HG02763 (cell line): ENCODE results near the gene RO60.
A peak's percentile ranks its signal among the peaks of the same experiment; 100 is the strongest.

Experiments used
- ATAC-seq: cut with Tn5 transposase; IDR thresholded peaks from one replicate; pipeline ENCODE4 v1.9.1; 2021; ENCODE audit warnings: mild to moderate bottlenecking, moderate library complexity; ENCODE audit not compliant: unreplicated experiment

RO60 gene

DNA sequence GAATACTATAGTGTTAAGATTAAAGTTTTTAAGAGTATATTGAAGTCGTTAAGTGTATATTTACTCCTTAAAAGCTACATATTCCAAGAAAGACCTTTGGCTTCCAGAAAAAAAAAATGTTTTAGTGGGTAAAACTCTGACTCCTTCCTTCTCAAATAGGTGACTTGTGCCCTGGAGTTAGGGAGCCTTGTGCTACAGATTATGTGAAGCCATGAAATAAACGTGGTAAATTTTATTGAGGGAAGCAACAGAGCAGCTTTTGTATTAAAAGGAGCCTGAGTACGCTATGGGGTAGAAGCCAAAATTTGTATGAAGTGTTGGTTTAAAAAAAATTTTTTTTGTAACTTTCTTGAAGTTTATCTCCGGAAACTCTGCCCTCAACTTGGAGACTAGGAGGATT lies 994 bp downstream of the RO60 start:
- ATAC-seq: no peak

DNA sequence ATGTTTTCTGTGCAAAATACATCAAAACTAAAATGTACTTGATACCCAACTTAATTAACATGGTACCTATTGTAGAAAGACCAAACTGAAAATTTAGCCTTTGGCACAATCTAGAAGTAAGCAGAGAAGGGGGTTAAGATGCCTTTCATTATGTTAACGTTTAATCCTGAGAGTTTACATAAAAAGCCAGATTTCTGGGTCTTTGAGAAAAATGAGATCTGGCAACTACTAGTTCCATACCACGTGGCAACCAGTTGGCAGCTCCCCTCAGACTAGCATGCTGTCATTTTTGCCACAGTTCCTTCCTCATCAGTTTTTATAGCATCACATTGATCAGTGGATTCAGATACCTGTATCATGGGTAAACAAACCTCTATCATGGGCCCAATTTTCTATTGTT lies 1.5 kb downstream of the RO60 start:
- no peak for ATAC-seq

DNA sequence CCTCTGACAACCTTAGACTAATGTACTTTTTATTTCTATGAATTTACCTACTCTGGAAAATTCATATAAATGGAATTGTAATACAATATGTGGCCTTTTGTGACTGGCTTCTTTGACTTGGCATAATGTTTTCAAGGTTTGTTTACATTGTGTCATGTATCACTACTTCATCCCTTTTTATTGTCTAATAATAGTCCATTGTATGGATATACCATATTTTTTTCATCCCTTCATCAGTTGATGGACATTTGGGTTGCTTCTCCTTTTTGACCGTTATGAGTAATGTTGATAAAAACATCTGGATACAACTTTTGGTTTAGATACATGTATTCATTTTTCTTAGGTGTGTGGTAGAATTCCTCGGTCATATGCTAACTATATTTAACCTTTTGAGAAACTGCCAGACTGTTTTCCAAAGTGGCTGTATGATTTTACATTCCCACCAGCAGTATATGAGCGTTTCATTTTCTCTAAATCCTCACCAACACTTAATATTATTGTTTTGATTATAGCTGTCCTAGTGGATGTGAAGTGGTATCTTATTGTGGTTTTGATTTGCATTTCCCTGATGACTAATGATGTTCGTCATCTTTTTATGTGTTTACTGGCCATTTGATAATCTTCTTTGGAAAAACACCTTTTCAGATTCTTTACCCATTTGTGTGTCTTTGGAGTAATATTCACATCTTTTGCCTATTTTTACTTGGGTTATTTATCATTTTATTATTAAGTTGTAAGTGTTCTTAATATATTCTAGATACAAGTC lies 3.5 kb downstream of the RO60 start:
- ATAC-seq: no peak

DNA sequence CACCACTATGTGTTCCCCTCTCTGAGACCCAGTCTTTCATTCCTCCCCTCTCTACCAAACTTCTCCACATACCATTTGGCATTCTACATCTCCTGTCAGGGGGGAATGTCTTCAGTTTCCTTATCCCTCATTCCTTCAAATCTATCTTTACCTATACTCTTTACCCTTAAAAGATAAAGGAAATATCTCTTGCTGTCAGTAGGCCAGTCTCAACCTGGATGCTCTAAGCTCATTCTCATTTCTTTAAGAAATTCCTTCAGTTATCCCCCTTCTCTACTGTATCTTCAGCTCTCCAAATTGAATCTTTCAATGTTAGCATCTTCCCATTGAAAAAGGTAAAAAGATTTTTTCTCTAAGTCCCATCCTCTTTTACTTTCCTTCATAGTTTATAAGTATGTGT lies 6.5 kb downstream of the RO60 start:
- ATAC-seq: no peak

DNA sequence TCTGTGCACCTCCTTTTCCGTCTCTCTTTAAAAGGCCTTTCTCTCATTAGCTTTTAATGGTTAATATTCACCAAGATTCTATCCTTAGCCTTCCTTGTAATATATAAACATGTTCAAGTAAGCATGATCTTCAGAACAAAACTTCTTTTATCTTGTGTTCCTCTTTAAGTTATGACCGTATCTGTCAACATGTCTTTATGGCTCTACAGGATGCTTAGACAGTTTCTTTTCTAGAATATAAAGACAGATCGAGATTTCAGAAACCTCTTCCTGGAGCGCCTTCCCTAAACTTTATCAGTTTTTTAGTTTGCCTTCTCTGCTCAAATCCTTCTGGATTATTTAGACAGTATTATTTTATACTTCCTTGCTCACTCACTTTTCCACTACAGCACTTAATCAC lies 7.2 kb downstream of the RO60 start:
- no peak for ATAC-seq

DNA sequence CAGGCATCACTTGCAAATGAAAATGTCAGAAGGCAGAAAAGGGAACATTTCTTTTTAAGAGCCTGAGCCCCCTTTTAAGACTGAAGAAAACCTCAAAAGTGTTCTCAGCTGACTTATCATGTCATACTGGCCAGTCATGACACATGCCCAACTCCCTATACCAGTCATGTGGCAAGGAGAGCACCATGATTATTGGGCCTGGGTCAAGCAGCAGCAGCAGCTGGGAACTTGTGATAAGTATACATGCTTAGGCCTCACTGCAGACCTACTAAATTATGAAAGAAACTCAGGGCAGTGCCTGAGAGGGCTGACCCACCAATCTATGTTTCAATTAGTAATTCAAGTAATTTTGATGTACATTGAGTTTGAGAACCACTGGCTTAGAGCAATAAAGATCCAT lies 8.6 kb downstream of the RO60 start:
- ATAC-seq: no peak

DNA sequence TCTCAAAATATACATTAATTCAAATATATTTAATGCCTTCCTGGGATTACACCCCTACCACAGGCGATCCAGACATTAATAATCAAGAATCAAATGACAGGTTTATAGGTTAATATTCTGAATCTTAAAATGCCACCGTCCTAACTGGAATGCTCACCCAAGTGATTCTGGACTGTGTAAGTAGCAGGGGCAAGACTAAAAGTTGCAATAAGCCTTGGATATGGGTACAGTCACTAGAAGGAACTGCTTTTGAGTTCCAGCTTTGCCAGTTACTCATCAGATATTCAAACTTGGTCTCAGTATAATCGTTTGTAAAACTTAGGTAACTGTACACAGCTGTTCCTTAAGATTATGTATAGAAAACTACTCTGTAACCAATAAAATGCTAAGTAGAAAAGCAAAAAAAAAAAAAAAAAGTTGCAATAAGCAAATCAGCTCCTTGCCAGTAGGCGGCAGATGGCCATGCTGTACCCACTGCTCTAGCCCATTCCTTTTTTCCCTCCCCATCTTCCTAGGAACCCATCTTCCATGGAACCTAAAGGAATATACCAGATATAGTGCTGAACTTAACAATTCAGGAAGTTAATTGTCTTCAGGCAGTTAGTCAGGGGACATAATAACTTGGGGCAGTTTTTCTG lies 10.5 kb downstream of the RO60 start:
- peak; percentile 25 for ATAC-seq

DNA sequence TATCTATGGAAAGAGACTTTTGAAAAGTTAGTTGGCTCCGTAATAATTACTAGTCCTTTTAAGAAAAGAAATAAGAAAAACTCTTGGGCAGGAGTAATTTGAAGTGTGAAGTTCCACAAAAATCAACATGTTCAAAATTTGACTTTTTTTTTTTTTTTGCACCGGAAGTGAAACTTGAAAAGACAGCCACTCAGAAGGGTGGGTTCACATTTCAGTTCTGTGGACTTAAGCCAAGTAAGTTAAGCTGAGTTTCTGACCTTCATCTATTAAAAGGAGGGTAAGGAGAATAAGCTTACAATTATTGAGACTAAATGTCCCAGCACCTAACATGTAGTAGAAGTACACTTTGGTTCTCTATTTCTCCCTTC lies 11.0 kb downstream of the RO60 start:
- ATAC-seq: peak; percentile 35

DNA sequence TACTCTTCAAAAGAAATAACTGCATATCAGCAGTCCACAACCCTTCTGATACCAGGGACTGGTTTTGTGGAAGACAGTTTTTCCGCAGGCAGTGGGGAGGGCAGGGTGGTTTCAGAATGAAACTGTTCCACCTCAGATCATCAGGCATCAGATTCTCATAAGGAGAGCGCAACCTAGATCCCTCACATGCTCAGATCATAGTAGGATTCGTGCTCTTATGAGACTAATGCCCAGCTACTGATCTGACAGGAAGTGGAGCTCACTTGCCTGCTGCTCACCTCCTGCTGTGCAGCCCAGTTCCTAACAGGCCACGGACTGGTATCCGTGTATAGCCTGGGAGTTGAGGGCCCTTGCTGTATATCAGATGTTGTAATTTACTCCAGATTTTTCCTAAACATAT lies 11.5 kb downstream of the RO60 start:
- ATAC-seq: peak; percentile 38

DNA sequence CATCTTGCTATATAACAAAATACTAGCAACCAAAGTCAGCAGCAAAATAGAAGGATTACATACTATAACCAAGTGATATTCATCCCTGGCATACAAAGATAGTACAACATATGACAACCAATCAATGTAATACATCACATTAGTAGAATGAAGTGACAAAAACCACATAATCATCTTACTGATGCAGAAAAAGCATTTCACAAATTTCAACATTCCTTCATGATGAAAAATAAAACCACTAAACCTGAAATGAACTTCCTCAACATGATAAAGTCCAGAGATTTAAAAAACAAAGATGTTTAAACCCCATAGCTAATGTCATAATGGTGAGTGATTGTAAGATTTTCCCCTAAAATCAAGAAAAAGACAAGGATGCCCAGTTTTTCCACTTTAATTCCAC lies 18.6 kb downstream of the RO60 start:
- ATAC-seq: no peak

DNA sequence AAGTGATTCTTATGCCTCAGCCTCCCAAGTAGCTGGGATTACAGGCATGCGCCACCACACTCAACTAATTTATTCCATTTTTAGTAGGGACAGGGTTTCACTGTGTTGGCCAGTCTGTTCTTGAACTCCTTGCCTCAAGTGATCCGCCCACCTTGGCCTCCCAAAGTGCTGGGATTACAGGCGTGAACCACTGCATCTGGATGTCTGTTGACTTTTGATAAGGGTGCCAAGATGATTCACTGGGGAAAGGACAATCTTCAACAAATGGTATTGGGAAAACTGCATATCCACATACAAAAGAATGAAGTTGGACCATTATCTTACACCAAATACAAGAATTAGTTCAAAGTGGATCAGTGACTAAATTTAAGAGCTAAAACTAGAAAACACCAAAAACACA lies 19.8 kb downstream of the RO60 start:
- ATAC-seq: no peak

DNA sequence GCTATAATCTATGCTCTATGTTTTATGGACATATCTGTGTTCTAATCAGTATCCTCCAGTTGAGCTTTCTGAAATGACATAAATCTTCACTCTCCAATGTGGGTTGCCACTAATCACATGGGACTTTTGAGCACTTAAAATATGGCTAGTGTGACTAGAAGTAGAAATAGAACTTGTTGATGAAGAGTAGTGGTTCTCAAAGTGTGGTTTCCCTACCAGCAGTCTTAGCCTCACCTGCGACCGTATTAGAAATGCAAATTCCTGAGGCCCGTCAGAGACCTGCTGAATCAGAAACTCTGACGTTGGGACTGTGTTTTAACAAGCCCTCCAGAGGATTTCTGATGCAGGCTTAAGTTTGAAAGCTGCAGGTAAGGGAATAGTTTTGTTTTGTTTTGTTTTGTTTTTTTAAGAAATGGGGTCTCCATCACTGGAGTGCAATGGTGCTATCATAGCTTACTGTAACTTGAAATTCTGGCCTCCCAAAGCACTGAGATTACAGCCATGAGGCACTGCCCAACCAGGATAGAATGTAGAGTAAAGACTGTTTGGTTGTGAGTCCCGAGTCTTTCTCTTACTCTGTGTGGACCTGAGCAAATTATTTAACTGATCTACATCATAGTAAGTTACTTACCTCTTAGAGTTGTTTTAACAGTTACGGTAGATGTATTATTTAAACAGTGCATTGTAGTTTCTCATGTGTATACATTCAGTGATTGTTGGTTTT lies 24.1 kb downstream of the RO60 start:
- peak; percentile 98 for ATAC-seq

DNA sequence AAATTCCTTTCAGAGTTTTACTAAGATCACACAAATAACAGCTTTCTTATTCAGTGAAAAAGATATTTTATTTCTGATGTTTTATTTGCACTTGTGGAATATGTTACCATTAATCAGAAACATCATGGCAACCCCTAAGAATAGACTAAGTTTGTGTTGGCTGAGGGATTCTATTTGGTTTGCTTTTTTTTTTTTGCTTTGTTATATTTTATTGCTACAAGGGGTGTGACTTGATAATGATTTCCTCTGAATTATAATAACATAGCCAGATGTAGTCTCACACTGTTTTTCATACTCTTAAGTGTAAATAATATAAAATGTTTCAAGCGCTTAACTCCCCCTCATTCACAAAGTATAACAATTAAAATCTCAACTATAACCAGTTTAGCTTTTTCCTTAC lies 25.9 kb downstream of the RO60 start:
- no peak for ATAC-seq

DNA sequence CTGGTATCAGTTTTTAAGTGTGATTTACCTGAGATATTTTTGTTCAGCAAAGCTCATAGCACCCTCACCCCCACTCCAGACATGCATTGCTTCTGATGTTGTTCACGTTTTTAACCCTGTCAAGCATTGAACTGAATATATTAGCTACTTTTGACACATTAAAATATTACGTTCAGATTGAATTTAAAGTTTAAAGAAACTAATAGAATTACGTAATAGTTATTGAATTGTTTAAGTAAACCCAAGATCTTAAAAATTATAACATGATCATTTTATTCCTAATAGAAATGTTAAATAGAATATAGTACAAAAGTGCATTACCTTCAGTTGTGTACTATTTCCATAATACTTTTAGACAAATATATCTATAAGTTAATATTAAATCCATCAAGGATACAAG lies 26.9 kb downstream of the RO60 start:
- no peak for ATAC-seq

DNA sequence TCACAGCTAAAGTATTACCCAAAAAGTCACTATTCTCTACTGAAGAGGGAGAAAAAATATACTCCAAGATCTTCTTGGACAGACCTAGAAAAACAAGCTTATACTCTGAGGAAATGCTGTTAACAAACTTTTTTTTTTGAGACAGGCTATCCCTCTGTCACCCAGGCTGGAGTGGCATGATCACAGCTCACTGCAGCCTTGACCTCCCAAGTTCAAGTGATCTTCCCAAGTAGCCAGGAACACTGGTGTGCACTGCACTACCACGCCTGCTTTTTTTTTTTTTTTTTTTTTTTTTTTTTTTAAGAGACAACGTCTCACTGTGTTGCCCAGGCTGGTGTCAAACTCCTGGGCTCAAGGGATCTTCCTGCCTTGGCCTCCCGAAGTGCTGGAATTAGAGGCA lies 28.5 kb downstream of the RO60 start:
- no peak for ATAC-seq

DNA sequence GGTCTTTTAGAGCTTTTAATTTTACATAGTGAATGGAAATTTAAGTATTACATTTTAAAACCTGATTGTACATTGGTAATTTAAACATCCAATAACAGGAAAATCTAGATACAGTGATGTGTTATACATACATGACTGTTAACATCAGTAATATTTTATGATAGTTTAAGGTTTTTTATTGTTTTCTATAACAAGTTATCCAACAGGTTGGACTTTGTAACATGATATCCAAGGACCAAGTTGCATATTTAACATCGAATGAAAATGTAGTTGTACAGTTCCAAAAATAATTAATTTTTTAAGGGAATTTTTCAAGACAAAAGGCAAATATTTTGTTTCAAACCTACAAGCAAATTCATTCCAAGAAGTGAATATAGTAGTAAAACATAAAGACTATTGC lies 31.5 kb downstream of the RO60 start:
- no peak for ATAC-seq

DNA sequence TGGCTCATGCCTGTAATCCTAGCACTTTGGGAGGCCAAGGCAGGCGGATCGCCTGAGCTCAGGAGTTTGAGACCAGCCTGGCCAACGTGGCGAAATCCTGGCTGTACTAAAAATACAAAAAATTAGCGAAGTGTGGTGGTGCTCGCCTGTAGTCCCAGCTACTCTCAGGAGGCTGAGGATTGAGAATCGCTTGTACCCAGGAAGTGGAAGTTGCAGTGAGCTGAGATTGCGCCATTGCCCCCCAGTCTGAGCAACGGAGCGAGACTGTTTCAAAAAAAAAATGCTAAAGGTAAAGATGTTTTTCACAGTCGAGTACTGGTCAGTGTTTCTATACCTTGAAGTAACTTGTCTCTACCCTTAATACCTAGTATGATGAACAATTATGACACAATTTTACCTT lies 34.7 kb downstream of the RO60 start:
- no peak for ATAC-seq

DNA sequence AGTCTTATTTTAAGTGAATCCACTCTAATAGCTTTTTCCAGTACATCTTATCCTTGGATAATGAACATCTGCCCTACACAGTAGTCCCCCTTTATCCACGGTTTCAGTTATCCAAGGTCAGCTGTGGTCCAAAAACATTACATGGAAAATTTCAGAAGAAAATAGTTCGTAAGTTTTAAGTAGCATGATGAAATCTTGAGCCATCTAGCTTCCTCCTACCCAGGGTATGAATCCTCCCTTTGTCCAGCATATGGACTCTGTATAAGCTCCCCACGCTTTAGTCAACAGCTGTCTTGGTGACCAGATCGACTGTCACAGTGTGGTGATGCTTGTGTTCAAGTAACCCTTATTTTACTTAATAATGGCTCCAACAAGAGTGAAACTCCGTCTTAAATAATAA lies 43.2 kb downstream of the RO60 start:
- no peak for ATAC-seq

DNA sequence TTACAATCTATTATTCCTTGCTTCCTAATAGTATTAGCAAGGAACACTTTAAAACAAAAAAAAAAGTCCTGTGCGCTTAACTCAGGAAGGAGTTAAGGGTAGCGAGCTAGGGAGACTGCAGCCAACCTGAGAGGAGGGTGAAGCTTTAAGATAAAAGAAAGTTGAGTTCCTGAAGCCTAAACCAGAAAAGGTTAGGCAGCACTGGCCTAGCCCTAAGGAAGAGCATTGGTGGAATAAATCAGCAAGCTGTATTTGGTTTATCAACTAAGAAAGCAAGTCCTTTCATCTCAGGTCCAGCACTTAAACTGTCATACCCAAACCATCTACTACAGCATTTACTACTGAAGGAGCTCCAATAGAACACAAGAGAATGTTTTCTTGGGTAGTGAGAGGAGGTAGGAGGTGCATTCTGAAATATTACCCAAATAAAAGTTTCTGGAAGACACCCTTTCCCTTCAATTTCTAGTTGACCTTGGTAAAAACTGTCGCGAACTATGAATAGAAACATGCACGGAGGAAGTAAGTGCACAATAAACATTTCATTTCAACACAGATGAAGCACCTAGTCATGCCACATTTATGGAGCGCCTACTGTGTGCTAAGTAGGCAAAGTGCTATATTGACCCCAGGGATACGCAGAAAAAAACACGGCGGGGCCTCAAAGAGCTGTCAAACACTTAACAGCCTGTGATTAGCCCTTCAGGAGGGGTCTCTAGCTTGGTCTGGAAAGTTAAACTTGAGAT lies 44.5 kb downstream of the RO60 start:
- ATAC-seq: no peak

DNA sequence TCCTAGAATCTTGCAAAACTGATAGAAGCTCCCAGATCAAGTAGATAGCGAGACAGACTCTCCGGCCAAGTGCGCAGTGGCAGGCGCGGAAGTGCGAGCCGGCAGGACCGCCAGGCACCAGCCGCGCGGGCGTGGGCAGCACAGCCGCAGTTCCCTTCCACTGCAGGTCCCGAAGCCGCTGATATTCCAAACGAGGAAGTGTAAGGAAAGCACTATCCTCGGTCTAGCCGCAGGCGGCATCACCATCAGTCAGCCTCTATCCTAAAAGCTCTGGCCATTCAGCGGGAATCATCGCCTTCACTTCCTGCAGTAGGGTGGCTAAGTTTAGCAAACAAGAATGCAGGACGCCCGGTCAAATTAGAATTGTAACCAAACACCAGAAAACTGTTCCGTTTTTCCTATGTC lies 45.1 kb downstream of the RO60 start:
- ATAC-seq: peak; percentile 38
